Measurements from ENCODE around the gene CFDP1.

Gene CFDP1

DNA sequence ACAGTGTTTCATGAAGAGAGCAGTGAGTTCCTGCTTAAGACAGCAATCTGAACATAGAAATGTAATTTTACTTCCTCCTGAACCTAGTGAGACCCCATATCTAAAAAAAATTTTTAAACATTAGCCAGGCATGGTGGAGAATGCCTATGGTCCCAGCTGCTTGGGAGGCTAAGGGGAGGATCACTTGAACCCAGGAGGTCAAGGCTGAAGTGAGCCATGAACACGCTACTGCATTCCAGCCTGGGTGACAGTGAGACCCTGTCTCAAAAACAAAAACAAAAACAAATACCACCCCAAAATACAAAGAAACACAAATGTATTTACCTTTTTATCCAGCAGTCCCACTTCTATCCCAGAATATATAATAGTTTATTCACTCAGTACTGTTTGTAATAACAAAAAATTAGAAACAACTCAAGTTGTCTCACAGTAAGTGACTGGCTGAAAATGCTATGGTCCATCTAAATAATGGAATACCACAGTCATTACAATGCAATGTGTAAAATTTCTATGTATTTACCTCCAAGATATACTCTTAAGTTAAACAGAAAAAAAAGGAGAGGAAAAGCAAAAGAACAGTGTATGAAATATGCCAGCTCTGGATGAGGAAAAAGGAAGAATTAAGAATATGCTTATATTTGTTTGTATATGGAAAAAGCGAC is 16.3 kb downstream of the CFDP1 start:
- TF ChIP-seq, protein P1, sequence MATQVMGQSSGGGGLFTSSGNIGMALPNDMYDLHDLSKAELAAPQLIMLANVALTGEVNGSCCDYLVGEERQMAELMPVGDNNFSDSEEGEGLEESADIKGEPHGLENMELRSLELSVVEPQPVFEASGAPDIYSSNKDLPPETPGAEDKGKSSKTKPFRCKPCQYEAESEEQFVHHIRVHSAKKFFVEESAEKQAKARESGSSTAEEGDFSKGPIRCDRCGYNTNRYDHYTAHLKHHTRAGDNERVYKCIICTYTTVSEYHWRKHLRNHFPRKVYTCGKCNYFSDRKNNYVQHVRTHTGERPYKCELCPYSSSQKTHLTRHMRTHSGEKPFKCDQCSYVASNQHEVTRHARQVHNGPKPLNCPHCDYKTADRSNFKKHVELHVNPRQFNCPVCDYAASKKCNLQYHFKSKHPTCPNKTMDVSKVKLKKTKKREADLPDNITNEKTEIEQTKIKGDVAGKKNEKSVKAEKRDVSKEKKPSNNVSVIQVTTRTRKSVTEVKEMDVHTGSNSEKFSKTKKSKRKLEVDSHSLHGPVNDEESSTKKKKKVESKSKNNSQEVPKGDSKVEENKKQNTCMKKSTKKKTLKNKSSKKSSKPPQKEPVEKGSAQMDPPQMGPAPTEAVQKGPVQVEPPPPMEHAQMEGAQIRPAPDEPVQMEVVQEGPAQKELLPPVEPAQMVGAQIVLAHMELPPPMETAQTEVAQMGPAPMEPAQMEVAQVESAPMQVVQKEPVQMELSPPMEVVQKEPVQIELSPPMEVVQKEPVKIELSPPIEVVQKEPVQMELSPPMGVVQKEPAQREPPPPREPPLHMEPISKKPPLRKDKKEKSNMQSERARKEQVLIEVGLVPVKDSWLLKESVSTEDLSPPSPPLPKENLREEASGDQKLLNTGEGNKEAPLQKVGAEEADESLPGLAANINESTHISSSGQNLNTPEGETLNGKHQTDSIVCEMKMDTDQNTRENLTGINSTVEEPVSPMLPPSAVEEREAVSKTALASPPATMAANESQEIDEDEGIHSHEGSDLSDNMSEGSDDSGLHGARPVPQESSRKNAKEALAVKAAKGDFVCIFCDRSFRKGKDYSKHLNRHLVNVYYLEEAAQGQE (IDR thresholded peaks at IDR 0.05; ENCODE audit: insufficient read depth in 1 of 2, low read depth in 2 of 2, low read length in 2 of 2) = no peak
- TF ChIP-seq SIN3A (IDR thresholded peaks at IDR 0.05; ENCODE audit: borderline replicate concordance, insufficient read depth, low read length) (no peak), TAF1 (IDR thresholded peaks at IDR 0.05; ENCODE audit: borderline replicate concordance, insufficient read depth, low read length) (no peak), FOXP2 (optimal IDR thresholded peaks at IDR 0.05; ENCODE audit: borderline replicate concordance, extremely low read depth, extremely low read length, insufficient read depth) (no peak)

DNA sequence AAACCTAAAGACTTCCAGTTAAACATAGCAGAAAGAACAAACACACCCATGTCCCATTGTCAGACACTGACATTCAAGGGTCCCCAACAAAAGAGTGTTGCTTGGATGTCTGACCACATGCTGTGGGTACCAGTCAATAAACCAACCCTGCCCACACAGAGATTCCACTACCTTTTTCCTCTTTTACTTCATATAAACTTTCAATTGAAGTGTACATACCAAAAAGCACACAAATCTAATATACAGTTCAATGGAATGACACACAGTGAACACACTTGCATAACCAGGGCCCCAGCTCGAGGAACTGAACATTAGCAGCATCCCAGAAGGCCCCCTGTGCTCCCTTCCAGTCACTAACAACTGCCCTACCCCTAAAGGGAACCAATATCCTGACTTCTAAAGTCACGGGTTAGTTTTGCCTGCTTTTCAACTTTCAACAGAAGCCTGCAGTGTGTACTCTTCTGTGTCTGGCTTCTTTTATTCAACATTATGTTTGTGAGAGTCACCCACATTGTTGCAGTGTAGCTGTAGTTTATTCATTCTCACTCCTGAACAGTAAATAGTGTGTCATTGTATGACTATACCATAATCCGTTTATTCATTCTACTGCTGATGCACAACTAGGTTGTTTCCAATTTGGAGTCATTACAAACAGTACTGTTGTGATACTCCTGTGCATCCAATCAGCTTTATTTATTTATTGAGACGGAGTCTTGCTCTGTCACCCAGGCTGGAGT is 18.0 kb downstream of the CFDP1 start:
- TF ChIP-seq, protein P1 (IDR thresholded peaks at IDR 0.05; ENCODE audit: insufficient read depth in 1 of 2, low read depth in 2 of 2, low read length in 2 of 2) = no peak
- TF ChIP-seq SIN3A (IDR thresholded peaks at IDR 0.05; ENCODE audit: borderline replicate concordance, insufficient read depth, low read length) = no peak
- no peak for TF ChIP-seq FOXP2 (optimal IDR thresholded peaks at IDR 0.05; ENCODE audit: borderline replicate concordance, extremely low read depth, extremely low read length, insufficient read depth)
- no peak for TF ChIP-seq TAF1 (IDR thresholded peaks at IDR 0.05; ENCODE audit: borderline replicate concordance, insufficient read depth, low read length)
- TF ChIP-seq POLR2AphosphoS5 (IDR thresholded peaks at IDR 0.05; ENCODE audit: low read depth, low read length) = no peak

DNA sequence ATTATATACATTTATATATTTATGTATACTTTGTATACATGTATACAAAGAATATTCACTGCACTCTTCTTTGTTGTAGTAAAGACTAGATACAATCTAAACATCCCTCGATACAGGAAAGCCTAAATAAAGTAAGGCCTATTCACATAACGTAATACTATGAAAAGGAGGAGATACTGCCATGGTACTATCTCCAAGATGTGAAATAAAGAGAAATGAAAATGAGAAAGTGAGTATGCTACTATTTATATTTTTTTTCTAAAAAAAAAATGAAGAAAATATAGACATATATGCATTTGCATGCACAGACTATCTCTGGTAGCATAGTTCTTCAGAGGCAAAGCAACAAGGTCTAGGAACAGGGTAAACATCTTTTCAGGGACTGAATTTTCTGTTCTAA is 19.4 kb downstream of the CFDP1 start:
- TF ChIP-seq POLR2AphosphoS5 (IDR thresholded peaks at IDR 0.05; ENCODE audit: low read depth, low read length) = no peak
- TF ChIP-seq SIN3A (IDR thresholded peaks at IDR 0.05; ENCODE audit: borderline replicate concordance, insufficient read depth, low read length) = no peak
- no peak for TF ChIP-seq TAF1 (IDR thresholded peaks at IDR 0.05; ENCODE audit: borderline replicate concordance, insufficient read depth, low read length)
- TF ChIP-seq FOXP2 (optimal IDR thresholded peaks at IDR 0.05; ENCODE audit: borderline replicate concordance, extremely low read depth, extremely low read length, insufficient read depth) = no peak
- TF ChIP-seq, protein P1 (IDR thresholded peaks at IDR 0.05; ENCODE audit: insufficient read depth in 1 of 2, low read depth in 2 of 2, low read length in 2 of 2) = no peak

DNA sequence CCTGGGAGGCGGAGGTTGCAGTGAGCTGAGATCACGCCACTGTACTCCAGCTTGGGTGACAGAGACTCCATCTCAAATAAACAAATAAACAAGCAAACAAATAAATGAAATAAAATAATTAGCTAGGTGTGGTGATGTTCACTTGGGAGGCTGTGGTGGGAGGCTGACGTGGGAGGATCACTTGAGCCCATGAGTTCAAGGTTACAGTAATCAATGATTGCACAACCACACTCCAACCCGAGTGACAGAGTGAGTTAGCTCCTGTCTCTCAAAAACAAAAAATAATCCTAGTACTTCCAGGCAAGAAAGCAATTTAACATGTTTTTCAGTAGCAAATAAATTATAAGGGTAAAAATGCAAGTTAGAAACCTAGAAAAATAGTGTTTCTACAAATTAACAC is 26.4 kb downstream of the CFDP1 start:
- no peak for TF ChIP-seq FOXP2 (optimal IDR thresholded peaks at IDR 0.05; ENCODE audit: borderline replicate concordance, extremely low read depth, extremely low read length, insufficient read depth)
- TF ChIP-seq, protein P1 (IDR thresholded peaks at IDR 0.05; ENCODE audit: insufficient read depth in 1 of 2, low read depth in 2 of 2, low read length in 2 of 2) = no peak
- TF ChIP-seq TAF1 (IDR thresholded peaks at IDR 0.05; ENCODE audit: borderline replicate concordance, insufficient read depth, low read length) = no peak
- no peak for TF ChIP-seq POLR2AphosphoS5 (IDR thresholded peaks at IDR 0.05; ENCODE audit: low read depth, low read length)
- TF ChIP-seq SIN3A (IDR thresholded peaks at IDR 0.05; ENCODE audit: borderline replicate concordance, insufficient read depth, low read length) = no peak

Data from PFSK-1 (cell line).